Neural cell (in vitro differentiated cells): Measurements from ENCODE around the gene PCDH17. TPM values are rescaled to one million over a fixed set of nuclear protein-coding genes. Genes with fewer than 3 reads are reported as not detected.

ENCODE experiments used
- H2AFZ ChIP-seq: fragments of 200-600, 300-800 bp; sonication (generic), shearing (Covaris generic); 2 replicates; pipeline ENCODE4 v1.6.0; 2014; ENCODE audit warnings: low read depth, mild to moderate bottlenecking, antibody characterized with exemption, low read length, moderate library complexity
- H3F3A ChIP-seq: fragments of 200-600 bp; shearing (Covaris generic); 2 replicates; pipeline ENCODE4 v1.6.1; 2016; ENCODE audit warnings: mild to moderate bottlenecking, moderate library complexity, mixed read lengths, antibody characterized with exemption, low read length; ENCODE audit not compliant: insufficient read depth, poor library complexity, severe bottlenecking
- H3K27ac ChIP-seq: fragments of 200-600, 300-800 bp; sonication (generic), shearing (Covaris generic); 2 replicates; pipeline ENCODE4 v1.5.1; 2014; ENCODE audit warnings: mild to moderate bottlenecking, low read length, moderate library complexity
- H3K27me3 ChIP-seq: fragments of 300-800, 200-600 bp; sonication (generic), shearing (Covaris generic); 2 replicates; pipeline ENCODE4 v1.6.0; 2014; ENCODE audit warnings: mild to moderate bottlenecking, low read depth, low read length, moderate library complexity; ENCODE audit not compliant: insufficient read depth
- H3K36me3 ChIP-seq: fragments of 300-800, 200-600 bp; sonication (generic), shearing (Covaris generic); 2 replicates; pipeline ENCODE4 v1.5.1; 2014; ENCODE audit warnings: mild to moderate bottlenecking, antibody characterized with exemption, low read length, moderate library complexity; ENCODE audit not compliant: insufficient read depth
- H3K4me2 ChIP-seq: fragments of 300-800, 200-600 bp; sonication (generic), shearing (Covaris generic); 2 replicates; pipeline ENCODE4 v1.6.0; 2014; ENCODE audit warnings: mild to moderate bottlenecking, low read length
- H3K4me3 ChIP-seq: fragments of 300-800, 200-600 bp; sonication (generic), shearing (Covaris generic); 2 replicates; pipeline ENCODE4 v1.5.1; 2014; ENCODE audit warnings: mild to moderate bottlenecking, low read length, moderate library complexity
- H3K79me2 ChIP-seq: fragments of 200-600 bp; shearing (Covaris generic); replicated peaks from 2 replicates; pipeline ENCODE4 v1.6.0; 2014; ENCODE audit warnings: mild to moderate bottlenecking, low read length, moderate library complexity; ENCODE audit not compliant: insufficient read depth
- H3K9ac ChIP-seq: fragments of 300-800, 200-600 bp; sonication (generic), shearing (Covaris generic); 2 replicates; pipeline ENCODE4 v1.6.1; 2016; ENCODE audit warnings: mild to moderate bottlenecking, low read length, mixed read lengths
- H3K9me2 ChIP-seq: fragments of 200-600 bp; shearing (Covaris generic); 2 replicates; pipeline ENCODE4 v1.6.1; 2016; ENCODE audit warnings: mild to moderate bottlenecking, low read length, mixed read lengths; ENCODE audit not compliant: insufficient read depth
- H3K9me3 ChIP-seq: fragments of 200-600, 300-800 bp; sonication (generic), shearing (Covaris generic); 2 replicates; pipeline ENCODE4 v1.6.1; 2016; ENCODE audit warnings: mild to moderate bottlenecking, mixed run types, low read length, moderate library complexity, mixed read lengths
- H4K20me1 ChIP-seq: fragments of 200-600 bp; shearing (Covaris generic); 2 replicates; pipeline ENCODE4 v1.6.1; 2016; ENCODE audit warnings: mild to moderate bottlenecking, mixed run types; ENCODE audit not compliant: insufficient read depth
- EP300 ChIP-seq: fragments of 450-650 bp; conservative IDR thresholded peaks from 2 replicates; pipeline ENCODE4 v1.6.1; 2014; ENCODE audit warnings: antibody characterized with exemption, mild to moderate bottlenecking, moderate library complexity; ENCODE audit not compliant: poor library complexity, severe bottlenecking
- EZH2 ChIP-seq: fragments of 200-600, 300-800 bp; shearing (Covaris generic), sonication (generic); IDR thresholded peaks from 2 replicates; pipeline ENCODE4 v1.6.1; 2014; ENCODE audit warnings: antibody characterized with exemption, low read length, borderline replicate concordance, mild to moderate bottlenecking; ENCODE audit not compliant: insufficient read depth, poor library complexity, severe bottlenecking
- MXI1 ChIP-seq: fragments of 450-650 bp; conservative IDR thresholded peaks from 2 replicates; pipeline ENCODE4 v1.6.1; 2014; ENCODE audit warnings: antibody characterized with exemption, mild to moderate bottlenecking; ENCODE audit not compliant: poor library complexity, severe bottlenecking
- POLR2AphosphoS5 ChIP-seq: IDR thresholded peaks from 2 replicates; pipeline ENCODE4 v1.6.1; 2012
- RAD21 ChIP-seq: fragments of 450-650 bp; conservative IDR thresholded peaks from 2 replicates; pipeline ENCODE4 v1.6.1; 2014; ENCODE audit warnings: antibody characterized with exemption, mild to moderate bottlenecking, moderate library complexity
- REST ChIP-seq: IDR thresholded peaks from 2 replicates; pipeline ENCODE4 v1.6.1; 2012; ENCODE audit warnings: borderline replicate concordance
- SMC3 ChIP-seq: fragments of 450-650 bp; conservative IDR thresholded peaks from 2 replicates; pipeline ENCODE4 v1.6.1; 2014; ENCODE audit warnings: antibody characterized with exemption, mild to moderate bottlenecking, moderate library complexity; ENCODE audit not compliant: poor library complexity
- TAF1 ChIP-seq: IDR thresholded peaks from 2 replicates; pipeline ENCODE4 v1.6.1; 2012; ENCODE audit warnings: low read depth
- polyA plus RNA-seq: library from polyadenylated mRNA; depleted of rRNA; stranded (reverse); fragments of >200 nt; gene quantifications from 2 replicates; pipeline ENCODE4 v1.2.3, GENCODE V29; 2014
- TF ChIP-seq, protein P1 (sequence below): fragments of 450-650 bp; IDR thresholded peaks from 2 replicates; pipeline ENCODE4 v1.5.1; 2014; ENCODE audit warnings: antibody characterized with exemption, mild to moderate bottlenecking, moderate library complexity; ENCODE audit not compliant: poor library complexity, severe bottlenecking

Gene PCDH17
- polyA plus RNA-seq, 1 donor from 2014 or later, result 6.5 TPM

DNA sequence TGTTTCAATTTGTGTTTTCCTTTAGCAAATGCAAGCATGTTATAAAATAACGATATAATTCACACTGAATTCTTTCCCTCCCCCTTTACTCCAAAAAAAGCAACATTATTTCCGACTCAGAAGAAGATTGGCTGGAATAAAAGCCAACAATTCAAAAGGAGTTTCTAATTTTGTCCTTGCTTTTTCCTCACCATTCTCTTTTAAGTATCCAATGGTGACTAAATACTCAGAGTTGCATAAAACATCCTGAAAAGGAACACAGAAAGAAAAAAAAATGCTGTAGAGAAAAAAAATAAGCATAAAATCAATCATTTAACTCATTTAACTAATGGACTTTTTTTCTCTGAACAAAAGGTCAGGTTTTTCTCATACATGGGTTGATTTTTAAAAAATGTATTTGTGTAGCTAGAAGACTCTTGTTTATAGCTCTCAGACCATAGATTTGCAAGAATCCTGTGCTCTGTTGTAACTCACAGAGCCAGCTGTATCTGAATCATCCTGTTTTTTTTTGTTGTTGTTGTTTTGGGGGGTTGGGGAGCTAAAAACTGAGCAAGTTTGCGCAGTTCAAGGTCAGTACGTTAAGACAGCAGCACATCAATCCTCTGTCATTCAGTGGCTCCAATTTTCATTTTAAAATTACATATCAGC is 108.1 kb downstream of the PCDH17 start:
- H3K4me3 ChIP-seq, result no peak overlapping the region
- no peaks in the 10 kb centered on the region for H3K9me2 ChIP-seq
- no peaks in the 10 kb centered on the region for H3F3A ChIP-seq
- H3K9ac ChIP-seq, result no peak overlapping the region
- H3K27me3 ChIP-seq, result peaks cover 2% of the 10 kb centered on the region
- H4K20me1 ChIP-seq, result no peaks in the 10 kb centered on the region
- no peak overlapping the region for H3K4me2 ChIP-seq
- no peak overlapping the region for H2AFZ ChIP-seq
- H3K9me3 ChIP-seq, result no peaks in the 10 kb centered on the region
- H3K27ac ChIP-seq, result no peak overlapping the region
- TF ChIP-seq RAD21 (no peak), POLR2AphosphoS5 (no peak), SMC3 (no peak), TAF1 (no peak), REST (no peak), EZH2 (no peak), EP300 (no peak), MXI1 (no peak)
- TF ChIP-seq, protein P1, sequence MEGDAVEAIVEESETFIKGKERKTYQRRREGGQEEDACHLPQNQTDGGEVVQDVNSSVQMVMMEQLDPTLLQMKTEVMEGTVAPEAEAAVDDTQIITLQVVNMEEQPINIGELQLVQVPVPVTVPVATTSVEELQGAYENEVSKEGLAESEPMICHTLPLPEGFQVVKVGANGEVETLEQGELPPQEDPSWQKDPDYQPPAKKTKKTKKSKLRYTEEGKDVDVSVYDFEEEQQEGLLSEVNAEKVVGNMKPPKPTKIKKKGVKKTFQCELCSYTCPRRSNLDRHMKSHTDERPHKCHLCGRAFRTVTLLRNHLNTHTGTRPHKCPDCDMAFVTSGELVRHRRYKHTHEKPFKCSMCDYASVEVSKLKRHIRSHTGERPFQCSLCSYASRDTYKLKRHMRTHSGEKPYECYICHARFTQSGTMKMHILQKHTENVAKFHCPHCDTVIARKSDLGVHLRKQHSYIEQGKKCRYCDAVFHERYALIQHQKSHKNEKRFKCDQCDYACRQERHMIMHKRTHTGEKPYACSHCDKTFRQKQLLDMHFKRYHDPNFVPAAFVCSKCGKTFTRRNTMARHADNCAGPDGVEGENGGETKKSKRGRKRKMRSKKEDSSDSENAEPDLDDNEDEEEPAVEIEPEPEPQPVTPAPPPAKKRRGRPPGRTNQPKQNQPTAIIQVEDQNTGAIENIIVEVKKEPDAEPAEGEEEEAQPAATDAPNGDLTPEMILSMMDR, result no peak
- H3K36me3 ChIP-seq, result no peaks in the 10 kb centered on the region
- no peaks in the 10 kb centered on the region for H3K79me2 ChIP-seq

GRCh38 chr13:57740719-57741118 is 109.2 kb downstream of the PCDH17 start:
- Histone ChIP-seq H2AFZ (no peak overlapping the region), H3K79me2 (no peaks in the 10 kb centered on the region), H3K9me3 (no peaks in the 10 kb centered on the region), H3K36me3 (no peaks in the 10 kb centered on the region), H4K20me1 (no peaks in the 10 kb centered on the region), H3K9me2 (no peaks in the 10 kb centered on the region), H3K9ac (no peak overlapping the region), H3K27me3 (peaks cover 2% of the 10 kb centered on the region), H3K4me2 (no peak overlapping the region), H3K4me3 (no peak overlapping the region), H3K27ac (no peak overlapping the region), H3F3A (no peaks in the 10 kb centered on the region)
- TF ChIP-seq SMC3 (no peak), TAF1 (no peak), EP300 (no peak), MXI1 (no peak), EZH2 (no peak), REST (no peak), POLR2AphosphoS5 (no peak), RAD21 (no peak)
- TF ChIP-seq, protein P1, result no peak
